ENCODE data around the gene DSP.

- TF ChIP-seq MYBL2 (CRISPR knock-in tag; IDR thresholded peaks at IDR 0.05) (no peak), SMAD4 (CRISPR knock-in tag; IDR thresholded peaks at IDR 0.05) (no peak)
- TF ChIP-seq, protein P1, sequence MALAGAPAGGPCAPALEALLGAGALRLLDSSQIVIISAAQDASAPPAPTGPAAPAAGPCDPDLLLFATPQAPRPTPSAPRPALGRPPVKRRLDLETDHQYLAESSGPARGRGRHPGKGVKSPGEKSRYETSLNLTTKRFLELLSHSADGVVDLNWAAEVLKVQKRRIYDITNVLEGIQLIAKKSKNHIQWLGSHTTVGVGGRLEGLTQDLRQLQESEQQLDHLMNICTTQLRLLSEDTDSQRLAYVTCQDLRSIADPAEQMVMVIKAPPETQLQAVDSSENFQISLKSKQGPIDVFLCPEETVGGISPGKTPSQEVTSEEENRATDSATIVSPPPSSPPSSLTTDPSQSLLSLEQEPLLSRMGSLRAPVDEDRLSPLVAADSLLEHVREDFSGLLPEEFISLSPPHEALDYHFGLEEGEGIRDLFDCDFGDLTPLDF (CRISPR knock-in tag; IDR thresholded peaks at IDR 0.05), result no peak
These were observed 4.9 kb downstream of the DSP start for GRCh38 chr6:7546383-7546782.
